ENCODE results near the gene LSM14A. TPM values are rescaled to one million over a fixed set of nuclear protein-coding genes. Genes with fewer than 3 reads are reported as not detected.

Gene LSM14A
- total and polyA plus RNA-seq, 2 of the 13 experiments (the other 11 are each of a cell fraction or from before 2014, with no cell fraction given): 77.0 to 83.6 TPM

DNA sequence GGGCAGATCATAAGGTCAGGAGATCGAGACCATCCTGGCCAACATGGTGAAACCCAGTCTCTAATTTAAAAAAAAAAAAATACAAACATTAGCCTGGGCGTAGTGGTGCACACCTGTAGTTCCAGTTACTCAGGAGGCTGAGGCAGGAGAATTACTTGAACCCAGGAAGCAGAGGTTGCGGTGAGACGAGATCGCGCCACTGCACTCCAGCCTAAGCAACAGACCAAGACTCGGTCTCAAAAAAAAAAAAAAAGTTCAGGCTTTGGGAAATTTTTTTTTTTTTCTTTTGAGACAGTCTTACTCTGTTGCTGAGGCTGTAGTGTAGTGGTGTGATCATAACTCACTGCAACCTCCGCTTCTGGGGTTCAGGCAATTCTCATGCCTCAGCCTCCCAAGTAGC, 14.7 kb downstream of the LSM14A start:
- in situ Hi-C loops (cut with HindIII; ENCODE audit: extremely low pct_ligation_motif_present, low pct_unique_long_range_greater_than_20kb) (no loop called here), intact Hi-C loops (cut with micrococcal nuclease; ENCODE audit: unreplicated experiment) (no loop called here)
- ChIA-PET POLR2A (interaction anchor here (1.0 kb wide), 1 partner anchor 9 kb away, joined by 3 read pairs; no protein-coding TSS in a partner anchor), CTCF (ENCODE audit: low intra/inter-chr PET ratio, low total read pairs) (no interaction called here)
- ATAC-seq (no peak), DNase-seq (ENCODE audit: low spot score) (no peak), FAIRE-seq (no peak)
- 96% methylated on average over 8 of the region's 8 CpGs for WGBS (ENCODE audit: low lambda C conversion rate)
- Histone ChIP-seq H3K9ac (ENCODE audit: insufficient read depth, low read depth, low read length) (no peak overlapping the region), H3K4me2 (ENCODE audit: low read depth, low read length) (no peak overlapping the region), H3K4me3 (replicated peaks in 1 of 3; ENCODE audit: insufficient read depth in 1 of 3, low read depth in 2 of 3, low read length in 3 of 3) (no peak overlapping the region), H4K20me1 (ENCODE audit: insufficient read depth, low read length) (peaks cover 81% of the 10 kb centered on the region), H3K27ac (ENCODE audit: extremely low read length, insufficient read depth, low read length) (no peak overlapping the region), H3K27me3 (ENCODE audit: control insufficient read depth in 1 of 2, insufficient read depth in 2 of 2, low read length in 2 of 2) (no peaks in the 10 kb centered on the region), H3K9me3 (ENCODE audit: low read length) (no peaks in the 10 kb centered on the region), H3K4me1 (ENCODE audit: insufficient read depth, low read length) (peaks cover 59% of the 10 kb centered on the region), H3K79me2 (ENCODE audit: insufficient read depth, low read length) (peaks cover 97% of the 10 kb centered on the region), H2AFZ (ENCODE audit: low read length) (no peak overlapping the region), H3K36me3 (replicated peaks in 1 of 2; ENCODE audit: control insufficient read depth in 1 of 2, insufficient read depth in 2 of 2, low read length in 2 of 2) (peaks cover 0 to 6% of the 10 kb centered on the region in 2 experiments; a peak in 1 of 5 replicates)
- TF ChIP-seq ZNF563 (CRISPR knock-in tag; IDR thresholded peaks at IDR 0.05) (no peak), ZNF274 (CRISPR knock-in tag; IDR thresholded peaks at IDR 0.05) (no peak), GABPA (IDR thresholded peaks at IDR 0.05; ENCODE audit: low read depth, low read length) (no peak), GABPA (CRISPR knock-in tag; IDR thresholded peaks at IDR 0.05; ENCODE audit: low read depth) (no peak), SMYD3 (CRISPR knock-in tag; IDR thresholded peaks at IDR 0.05) (no peak), ZNF234 (CRISPR knock-in tag; conservative IDR thresholded peaks at IDR 0.05) (no peak), KLF13 (CRISPR knock-in tag; IDR thresholded peaks at IDR 0.05) (no peak), SNAPC5 (CRISPR knock-in tag; IDR thresholded peaks at IDR 0.05; ENCODE audit: borderline replicate concordance) (no peak)
- TF ChIP-seq, protein P1, sequence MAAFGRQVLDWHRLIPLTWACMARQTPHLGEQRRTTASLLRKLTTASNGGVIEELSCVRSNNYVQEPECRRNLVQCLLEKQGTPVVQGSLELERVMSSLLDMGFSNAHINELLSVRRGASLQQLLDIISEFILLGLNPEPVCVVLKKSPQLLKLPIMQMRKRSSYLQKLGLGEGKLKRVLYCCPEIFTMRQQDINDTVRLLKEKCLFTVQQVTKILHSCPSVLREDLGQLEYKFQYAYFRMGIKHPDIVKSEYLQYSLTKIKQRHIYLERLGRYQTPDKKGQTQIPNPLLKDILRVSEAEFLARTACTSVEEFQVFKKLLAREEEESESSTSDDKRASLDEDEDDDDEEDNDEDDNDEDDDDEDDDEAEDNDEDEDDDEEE (CRISPR knock-in tag; IDR thresholded peaks at IDR 0.05): no peak
- TF ChIP-seq, protein P2, sequence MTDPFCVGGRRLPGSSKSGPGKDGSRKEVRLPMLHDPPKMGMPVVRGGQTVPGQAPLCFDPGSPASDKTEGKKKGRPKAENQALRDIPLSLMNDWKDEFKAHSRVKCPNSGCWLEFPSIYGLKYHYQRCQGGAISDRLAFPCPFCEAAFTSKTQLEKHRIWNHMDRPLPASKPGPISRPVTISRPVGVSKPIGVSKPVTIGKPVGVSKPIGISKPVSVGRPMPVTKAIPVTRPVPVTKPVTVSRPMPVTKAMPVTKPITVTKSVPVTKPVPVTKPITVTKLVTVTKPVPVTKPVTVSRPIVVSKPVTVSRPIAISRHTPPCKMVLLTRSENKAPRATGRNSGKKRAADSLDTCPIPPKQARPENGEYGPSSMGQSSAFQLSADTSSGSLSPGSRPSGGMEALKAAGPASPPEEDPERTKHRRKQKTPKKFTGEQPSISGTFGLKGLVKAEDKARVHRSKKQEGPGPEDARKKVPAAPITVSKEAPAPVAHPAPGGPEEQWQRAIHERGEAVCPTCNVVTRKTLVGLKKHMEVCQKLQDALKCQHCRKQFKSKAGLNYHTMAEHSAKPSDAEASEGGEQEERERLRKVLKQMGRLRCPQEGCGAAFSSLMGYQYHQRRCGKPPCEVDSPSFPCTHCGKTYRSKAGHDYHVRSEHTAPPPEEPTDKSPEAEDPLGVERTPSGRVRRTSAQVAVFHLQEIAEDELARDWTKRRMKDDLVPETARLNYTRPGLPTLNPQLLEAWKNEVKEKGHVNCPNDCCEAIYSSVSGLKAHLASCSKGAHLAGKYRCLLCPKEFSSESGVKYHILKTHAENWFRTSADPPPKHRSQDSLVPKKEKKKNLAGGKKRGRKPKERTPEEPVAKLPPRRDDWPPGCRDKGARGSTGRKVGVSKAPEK (CRISPR knock-in tag; IDR thresholded peaks at IDR 0.05; ENCODE audit: borderline replicate concordance): no peak
- no TSS peak for BruUV-seq (replicated peaks)
